ENCODE data around the gene MARCHF10. TPM values are rescaled to one million over a fixed set of nuclear protein-coding genes. Genes with fewer than 3 reads are reported as not detected.

Gene MARCHF10
- total RNA-seq, 1 experiment from 2014 or later = not detected

DNA sequence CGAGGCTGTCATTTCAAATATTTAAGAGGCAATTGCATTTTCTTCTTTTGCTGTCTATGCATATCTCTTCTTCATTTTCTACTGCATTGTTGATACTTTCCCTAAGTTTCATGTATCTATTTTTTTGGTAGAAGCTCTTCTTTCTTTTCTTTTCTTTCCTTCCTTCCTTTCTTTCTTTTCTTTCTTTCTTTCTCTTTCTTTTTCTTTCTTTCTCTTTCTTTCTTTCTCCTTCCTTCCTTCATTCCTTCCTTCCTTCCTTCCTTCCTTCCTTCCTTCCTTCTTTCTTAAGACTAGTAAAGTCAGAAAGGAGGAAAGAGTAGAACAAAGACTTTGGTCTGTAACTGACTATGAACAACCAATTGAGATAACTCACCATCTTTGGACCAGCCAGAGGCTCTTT, 146.8 kb downstream of the MARCHF10 start (continued):
- no peak for TF ChIP-seq FOSL1 (IDR thresholded peaks at IDR 0.05; ENCODE audit: low read depth)

DNA sequence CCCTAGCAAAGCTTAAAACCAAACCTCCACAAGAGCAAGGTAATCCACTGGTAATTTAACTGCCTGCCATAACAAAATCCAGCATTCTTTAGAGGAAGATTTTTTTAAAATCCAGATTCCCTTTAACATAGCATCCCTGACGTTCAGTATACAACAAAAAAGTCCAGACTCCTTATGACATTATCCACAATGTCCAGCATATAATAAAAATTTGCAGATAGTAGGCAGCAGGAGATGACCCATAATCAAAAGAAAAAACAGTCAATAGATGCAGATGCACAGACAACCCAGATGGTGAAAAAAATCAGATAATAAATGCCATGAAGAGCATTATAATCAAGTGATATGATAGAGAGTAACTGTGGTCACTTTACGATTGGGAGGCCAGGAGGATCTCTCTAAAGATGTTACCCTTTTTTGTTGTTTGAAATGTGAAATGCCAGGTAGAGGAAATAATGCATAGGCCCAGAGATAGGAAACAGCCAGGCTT, 147.4 kb downstream of the MARCHF10 start:
- no peak overlapping the region for H3K27ac ChIP-seq (ENCODE audit: low read depth, low read length)
- ChIA-PET RAD21 (ENCODE audit: low non-redundant PET in 1 of 2, low total read pairs in 2 of 2, uncharacterized antibody in 2 of 2, unreplicated experiment in 2 of 2) (no interaction called here), POLR2A (no interaction called here), CTCF (no interaction called here)
- no peaks in the 10 kb centered on the region for H3K79me2 ChIP-seq (ENCODE audit: insufficient read depth, low read length)
- intact Hi-C loops (cut with micrococcal nuclease) = no loop called here
- H3K4me1 ChIP-seq (ENCODE audit: control insufficient read depth in 1 of 2, insufficient read depth in 2 of 2, low read length in 2 of 2) = no peaks in the 10 kb centered on the region
- no peak overlapping the region for H2AFZ ChIP-seq (ENCODE audit: low read depth, low read length, poor library complexity, severe bottlenecking)
- no peak for DNase-seq (ENCODE audit: low read depth, low spot score)
- TF ChIP-seq POLR2AphosphoS5 (IDR thresholded peaks at IDR 0.05; ENCODE audit: low read depth, low read length) (no peak), ZNF274 (IDR thresholded peaks at IDR 0.05; ENCODE audit: low read depth, low read length) (no peak), SP1 (IDR thresholded peaks at IDR 0.05; ENCODE audit: low read depth) (no peak), ELF1 (IDR thresholded peaks at IDR 0.05; ENCODE audit: borderline replicate concordance, low read depth) (no peak), JUND (IDR thresholded peaks at IDR 0.05) (no peak), MAX (IDR thresholded peaks at IDR 0.05) (no peak), EZH2phosphoT487 (IDR thresholded peaks at IDR 0.05; ENCODE audit: borderline replicate concordance) (no peak), POLR2A (IDR thresholded peaks at IDR 0.05; ENCODE audit: borderline replicate concordance, extremely low read depth, insufficient read depth, insufficient read length) (no peak), TCF7L2 (IDR thresholded peaks at IDR 0.05; ENCODE audit: borderline replicate concordance, extremely low read depth, insufficient read depth, insufficient read length) (no peak), CTCF (IDR thresholded peaks at IDR 0.05 in 2 of 3, conservative IDR thresholded peaks at IDR 0.05 in 1 of 3; ENCODE audit: borderline replicate concordance in 1 of 3, insufficient read depth in 1 of 3, low read depth in 2 of 3, low read length in 2 of 3) (no peak), REST (IDR thresholded peaks at IDR 0.05; ENCODE audit: low read depth) (no peak), SRF (IDR thresholded peaks at IDR 0.05; ENCODE audit: low read depth) (no peak), CBX3 (IDR thresholded peaks at IDR 0.05; ENCODE audit: low read depth) (no peak), FOSL1 (IDR thresholded peaks at IDR 0.05; ENCODE audit: low read depth) (no peak)
- no peaks in the 10 kb centered on the region for H3K9me2 ChIP-seq (ENCODE audit: insufficient read depth)
- no peak overlapping the region for H3K9ac ChIP-seq (ENCODE audit: low read length)
- H3K4me3 ChIP-seq (replicated peaks in 1 of 2; ENCODE audit: low read depth in 1 of 2, low read length in 2 of 2) = no peak overlapping the region
- no peak overlapping the region for H3K4me2 ChIP-seq (ENCODE audit: low read length)
- H3K9me3 ChIP-seq (ENCODE audit: control insufficient read depth in 1 of 2, insufficient read depth in 1 of 2, low read depth in 1 of 2, low read length in 2 of 2) = peaks cover 10 to 12% of the 10 kb centered on the region in 2 experiments; a peak in 3 of 4 replicates
- H4K20me1 ChIP-seq (ENCODE audit: insufficient read depth) = no peaks in the 10 kb centered on the region
- no TSS peak for BruUV-seq (replicated peaks)
- no peaks in the 10 kb centered on the region for H3K36me3 ChIP-seq (ENCODE audit: control insufficient read depth in 1 of 2, insufficient read depth in 2 of 2, low read length in 2 of 2)
- ATAC-seq = no peak
- H3K27me3 ChIP-seq (ENCODE audit: insufficient read depth, low read length) = no peaks in the 10 kb centered on the region
